GM19397 (cell line): ENCODE results near the gene ATG7.

Experiments used
- ATAC-seq: cut with Tn5 transposase; IDR thresholded peaks from one replicate; pipeline ENCODE4 v1.9.1; 2021; ENCODE audit warnings: mild to moderate bottlenecking, moderate library complexity; ENCODE audit not compliant: unreplicated experiment

ATG7 gene

DNA sequence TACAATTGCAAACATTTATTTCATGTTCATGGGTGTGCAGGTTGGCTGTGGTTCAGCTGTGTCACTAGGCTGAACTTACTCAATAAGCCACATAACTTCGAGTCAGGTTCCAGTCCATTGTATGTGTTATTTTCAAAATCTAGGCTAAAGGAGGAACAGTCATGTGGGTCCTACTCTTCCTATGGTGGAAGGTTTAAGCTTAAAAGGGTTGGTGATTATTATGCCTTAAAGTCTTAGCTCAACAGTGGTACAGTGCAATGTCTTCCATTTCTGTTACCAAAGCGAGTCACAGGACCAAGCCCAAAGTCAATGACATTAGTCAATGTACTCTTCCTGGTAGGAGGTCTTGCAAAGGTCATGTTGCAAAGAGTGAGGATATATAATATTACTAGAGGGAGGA is 78.2 kb downstream of the ATG7 start:
- ATAC-seq = no peak

DNA sequence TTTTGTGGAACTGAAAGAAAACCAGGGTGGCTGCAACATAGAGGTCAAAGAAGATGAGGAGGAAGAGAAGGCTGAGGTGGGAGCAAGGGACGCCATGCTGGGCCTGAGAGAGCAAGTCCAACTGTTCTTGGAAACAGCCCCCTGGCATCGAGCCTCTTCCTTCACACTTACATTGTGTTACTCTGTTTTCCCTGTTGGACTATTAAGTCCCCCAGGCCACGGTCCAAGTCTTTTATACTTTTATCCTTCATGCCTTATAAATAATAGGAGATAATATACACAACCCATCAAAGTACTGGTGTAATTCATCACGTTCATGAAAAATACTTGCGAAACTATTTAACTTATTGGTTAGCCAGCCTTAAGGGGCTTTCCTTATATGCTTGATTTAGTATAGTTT is 79.3 kb downstream of the ATG7 start:
- ATAC-seq = no peak

DNA sequence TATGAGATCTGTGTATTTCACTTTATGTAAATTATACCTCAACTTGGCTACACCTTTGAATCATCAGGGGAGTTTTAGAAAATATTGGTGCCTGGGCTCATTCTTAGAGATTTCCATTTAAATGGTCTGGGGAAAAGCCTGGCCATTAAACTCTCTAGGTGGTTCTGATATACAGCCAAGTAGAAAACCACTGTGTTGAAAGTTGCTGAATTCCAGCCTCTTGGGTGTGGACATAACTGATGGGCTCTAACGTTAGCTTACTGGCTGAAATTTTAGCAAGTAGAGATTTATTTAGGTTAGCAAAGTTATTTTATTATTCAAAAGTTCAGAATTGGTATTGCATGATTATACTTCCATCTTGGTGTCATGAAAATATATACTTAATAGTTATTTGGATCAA is 84.1 kb downstream of the ATG7 start:
- no peak for ATAC-seq

DNA sequence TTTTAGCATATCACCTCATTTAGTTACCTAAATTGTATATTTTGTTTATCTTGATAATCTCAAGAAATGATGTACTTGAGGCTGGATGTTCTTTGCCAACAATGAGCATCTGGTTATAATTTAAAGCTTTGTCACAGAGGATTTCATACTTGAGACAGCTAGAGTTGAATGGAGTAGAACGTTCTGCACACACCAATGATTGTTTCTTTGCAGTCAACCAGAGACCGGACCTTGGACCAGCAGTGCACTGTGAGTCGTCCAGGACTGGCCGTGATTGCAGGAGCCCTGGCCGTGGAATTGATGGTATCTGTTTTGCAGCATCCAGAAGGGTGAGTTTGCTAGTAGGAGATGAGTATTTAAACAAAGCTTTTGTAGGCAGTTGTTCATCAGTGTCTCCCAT is 90.4 kb downstream of the ATG7 start:
- ATAC-seq = no peak

DNA sequence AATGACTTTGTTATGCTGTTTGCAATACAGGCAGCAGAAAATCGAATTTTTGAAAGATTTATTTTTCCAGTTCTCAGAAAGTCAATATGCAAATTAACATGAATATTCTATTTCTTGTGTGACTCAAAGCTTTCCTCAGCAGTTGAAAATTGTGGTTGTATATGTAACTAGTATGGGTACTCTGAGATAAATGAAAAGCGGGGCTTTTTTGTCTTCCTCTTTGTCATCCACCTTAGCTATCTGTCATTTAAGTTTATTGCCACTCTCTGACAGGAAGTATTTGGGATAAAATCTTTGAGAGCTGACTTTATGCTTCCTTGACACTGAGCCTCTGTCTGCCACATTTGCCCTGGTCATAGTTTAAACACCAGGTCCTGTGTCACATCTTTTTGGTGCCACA is 91.5 kb downstream of the ATG7 start:
- no peak for ATAC-seq

DNA sequence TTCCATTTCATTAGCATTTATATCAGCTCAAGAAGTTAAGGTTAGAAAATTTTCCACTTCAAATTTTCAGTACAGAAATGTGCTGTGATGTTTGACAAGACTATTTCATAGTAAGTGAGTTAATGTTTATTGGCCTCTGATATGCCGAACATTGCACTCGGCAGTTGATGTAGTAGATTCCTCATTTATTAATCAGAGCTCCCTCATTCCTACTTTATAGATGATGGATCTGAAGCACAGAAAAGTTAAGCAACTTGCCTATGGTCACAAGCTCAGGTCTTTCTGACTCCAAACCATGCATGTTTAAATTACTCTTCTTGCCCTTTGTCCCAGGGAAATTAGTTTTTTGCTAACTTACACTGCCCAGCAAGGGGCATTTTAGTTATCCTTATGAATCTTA is 92.0 kb downstream of the ATG7 start:
- ATAC-seq = no peak

DNA sequence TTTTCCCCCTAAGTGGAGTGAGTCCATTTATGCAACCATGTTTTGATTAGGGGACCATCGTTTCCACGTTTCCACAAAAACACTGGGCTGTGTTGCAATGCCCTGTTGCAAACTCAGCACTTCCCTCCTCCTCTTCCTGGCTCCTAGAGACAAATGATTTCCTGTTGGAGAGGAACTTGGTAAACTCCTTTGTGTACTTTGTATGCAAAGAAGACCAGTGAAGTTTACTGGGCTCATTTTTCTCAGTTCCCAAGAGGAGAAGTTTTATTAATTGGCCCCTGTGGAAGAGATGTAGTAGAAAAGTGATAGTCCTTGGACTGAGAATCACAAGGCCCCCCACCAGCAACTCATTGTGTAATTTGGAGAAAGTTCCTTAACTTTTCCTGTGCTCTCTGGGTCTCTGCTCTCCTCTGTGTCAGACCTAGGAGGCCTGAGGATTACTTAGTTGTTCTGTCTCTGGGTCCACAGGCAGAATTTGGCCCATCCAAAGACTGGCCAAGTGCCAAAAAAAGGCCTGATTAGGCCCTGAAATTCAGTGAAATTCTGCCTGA is 95.0 kb downstream of the ATG7 start:
- no peak for ATAC-seq

DNA sequence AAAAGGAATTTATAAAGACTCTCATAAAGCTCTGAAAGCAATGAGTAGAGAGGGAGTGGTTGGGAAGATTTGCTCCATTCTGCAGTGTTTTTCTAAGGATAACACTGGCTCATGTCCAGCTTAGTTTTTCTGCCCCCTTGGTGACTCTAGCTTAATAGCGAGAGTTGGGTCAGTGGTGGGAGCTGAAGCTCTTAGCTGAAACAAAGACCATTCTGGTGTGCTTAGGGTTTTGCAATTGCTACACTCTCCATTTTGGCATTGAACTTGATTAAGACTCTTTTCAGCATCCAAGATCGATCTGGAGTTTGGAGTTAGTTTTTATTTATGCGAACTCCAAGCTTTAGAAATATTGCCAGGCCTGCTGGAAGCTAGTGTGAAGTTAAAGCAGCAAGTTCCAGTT is 98.0 kb downstream of the ATG7 start:
- no peak for ATAC-seq

DNA sequence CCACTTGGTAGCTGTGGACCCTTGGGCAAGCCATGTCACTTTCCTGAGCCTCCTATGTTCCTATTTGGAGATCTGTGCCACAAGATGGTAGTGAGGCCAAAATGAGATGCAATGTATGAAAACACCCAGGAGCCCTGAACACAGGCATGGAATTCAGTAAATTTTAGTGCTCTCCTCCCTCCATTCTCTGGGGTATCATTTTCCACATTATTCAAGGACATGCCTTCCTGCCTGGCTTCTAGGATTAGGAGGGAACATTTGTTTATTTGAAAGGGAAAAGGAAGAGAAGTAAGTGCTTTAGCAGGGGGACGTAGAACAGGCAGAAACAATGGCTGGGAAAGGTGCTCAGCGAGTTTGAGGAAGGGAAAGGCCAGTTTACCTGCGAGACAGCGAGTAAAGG is 98.8 kb downstream of the ATG7 start:
- no peak for ATAC-seq

DNA sequence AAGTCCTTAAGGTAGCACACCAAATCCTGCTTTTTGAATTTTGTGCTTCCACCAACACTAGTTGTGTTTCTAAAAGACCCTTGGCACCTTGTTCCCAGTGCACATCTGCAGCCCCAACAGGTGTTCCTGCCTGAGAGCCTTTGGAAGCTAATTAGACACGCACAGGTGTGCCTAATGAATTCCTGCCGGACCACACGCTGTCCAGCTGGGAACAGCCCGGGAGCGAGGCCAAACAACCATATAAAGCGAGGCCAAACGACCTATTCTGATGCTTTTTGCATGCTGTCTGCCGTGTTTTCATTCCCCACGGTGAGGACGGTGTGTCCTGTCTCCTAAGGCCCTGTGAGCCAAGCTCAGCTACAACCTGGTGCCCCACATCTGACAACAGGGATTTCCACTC is 99.5 kb downstream of the ATG7 start:
- no peak for ATAC-seq

DNA sequence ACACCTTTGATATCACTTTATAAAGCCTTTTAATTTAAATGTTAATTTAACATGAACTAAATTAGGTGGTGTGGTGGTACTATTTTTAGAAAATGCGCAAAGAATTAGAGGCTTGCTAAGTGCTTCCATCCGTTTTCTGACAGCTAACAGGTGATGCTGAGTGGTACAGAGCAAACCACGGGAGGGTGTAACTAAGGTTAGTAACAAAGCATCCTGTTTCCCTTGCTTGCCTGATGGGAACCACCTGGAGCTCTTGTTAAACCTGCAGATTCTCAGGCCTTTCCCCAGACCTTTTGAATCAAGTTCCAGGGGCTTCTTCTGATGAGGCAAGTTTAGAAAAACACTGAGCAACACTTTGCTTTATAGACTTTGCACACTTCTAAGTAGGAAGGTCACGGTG is 101.0 kb downstream of the ATG7 start:
- ATAC-seq = no peak

DNA sequence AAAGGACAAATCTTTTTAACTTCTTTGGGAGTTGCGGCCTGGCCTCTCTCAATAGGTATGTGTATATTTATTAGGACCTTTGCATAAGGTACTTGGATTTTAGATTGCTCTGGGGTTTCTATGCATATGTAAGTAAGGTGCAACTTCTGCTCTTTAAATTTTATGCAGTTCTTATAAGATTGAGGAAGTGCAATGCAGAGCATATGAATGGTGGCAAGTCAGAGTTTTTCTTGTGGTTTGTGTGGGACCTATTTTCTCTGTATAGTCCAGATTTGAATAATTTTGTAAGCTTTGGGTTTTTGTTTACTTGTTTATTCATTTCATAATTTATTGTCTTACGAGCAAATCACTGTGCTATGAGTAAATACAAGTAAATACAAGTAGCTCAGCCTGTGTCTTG is 101.5 kb downstream of the ATG7 start:
- ATAC-seq = no peak

DNA sequence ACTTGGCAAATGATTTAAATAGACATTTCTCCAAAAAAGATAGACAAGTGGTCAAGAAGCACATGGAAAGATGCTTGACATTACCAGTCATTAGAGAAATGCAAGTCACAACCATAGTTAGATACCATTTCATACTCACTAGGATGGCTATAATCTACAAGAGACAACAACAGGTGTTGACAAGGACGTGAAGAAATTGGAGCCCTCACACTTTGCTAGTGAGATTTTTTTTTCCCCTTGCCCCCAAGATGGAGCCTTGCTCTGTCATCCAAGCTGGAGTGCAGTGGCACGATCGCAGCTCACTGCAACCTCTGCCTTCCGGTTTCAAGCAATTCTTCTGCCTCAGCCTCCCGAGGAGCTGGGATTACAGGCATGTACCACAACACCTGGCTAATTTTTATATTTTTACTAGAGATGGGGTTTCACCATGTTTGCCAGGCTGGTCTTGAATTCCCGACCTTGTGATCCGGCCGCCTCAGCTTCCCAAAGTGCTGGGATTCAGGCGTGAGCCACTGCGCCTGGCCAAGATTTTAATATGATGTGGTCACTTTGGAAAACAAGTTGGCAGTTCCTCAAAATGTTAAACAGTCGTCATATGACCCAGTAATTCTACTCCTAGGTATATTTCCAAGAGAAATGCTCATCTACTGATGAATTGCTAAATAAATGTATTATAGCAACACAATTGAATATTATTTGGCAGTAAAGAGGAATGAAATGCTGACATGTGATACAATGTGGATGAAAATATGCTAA is 103.3 kb downstream of the ATG7 start:
- ATAC-seq = no peak

DNA sequence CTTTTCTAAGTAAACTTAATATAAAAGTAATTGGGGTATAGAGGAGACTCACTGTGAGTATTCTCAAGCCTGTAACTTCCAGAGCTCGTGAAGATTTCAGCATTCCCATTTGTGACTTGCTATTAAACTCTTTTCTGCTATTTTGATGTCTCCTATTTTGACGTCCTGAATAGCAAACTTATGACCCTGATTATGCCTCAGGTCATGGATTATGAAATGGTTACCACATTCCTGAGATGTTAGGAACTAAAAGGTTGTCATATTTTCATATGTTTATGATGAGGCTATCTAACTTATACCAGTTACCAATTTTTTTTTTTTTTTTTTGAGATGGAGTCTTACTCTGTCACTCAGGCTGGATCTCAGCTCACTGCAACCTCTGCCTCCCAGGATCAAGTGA is 105.5 kb downstream of the ATG7 start:
- ATAC-seq = no peak

DNA sequence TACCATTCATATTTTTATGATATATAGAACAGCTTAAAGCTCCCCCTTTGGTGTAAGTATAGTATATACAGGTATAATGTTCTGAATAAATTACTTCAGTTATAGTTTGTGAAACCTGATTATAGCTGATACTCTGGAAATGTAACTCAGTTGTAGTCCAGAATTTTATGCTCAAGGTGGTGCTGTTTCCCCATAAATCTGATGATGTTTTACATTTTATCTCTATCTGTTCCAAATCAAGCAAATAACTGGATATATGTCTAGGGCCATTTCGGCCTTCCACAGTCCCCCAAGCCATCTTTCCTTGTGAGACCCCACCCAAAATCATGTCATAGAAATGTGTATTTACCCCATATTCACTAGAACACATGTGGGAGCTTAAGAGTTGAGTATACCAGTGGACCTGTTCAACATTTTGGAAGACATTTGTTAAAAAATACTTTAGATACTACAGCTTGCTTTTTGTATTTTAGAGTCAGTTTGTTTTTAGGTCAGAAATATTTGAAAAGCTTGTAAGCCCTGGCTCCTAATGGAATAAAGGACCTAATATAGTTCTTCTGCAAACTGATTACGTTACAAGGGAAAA is 107.1 kb downstream of the ATG7 start:
- ATAC-seq = no peak

DNA sequence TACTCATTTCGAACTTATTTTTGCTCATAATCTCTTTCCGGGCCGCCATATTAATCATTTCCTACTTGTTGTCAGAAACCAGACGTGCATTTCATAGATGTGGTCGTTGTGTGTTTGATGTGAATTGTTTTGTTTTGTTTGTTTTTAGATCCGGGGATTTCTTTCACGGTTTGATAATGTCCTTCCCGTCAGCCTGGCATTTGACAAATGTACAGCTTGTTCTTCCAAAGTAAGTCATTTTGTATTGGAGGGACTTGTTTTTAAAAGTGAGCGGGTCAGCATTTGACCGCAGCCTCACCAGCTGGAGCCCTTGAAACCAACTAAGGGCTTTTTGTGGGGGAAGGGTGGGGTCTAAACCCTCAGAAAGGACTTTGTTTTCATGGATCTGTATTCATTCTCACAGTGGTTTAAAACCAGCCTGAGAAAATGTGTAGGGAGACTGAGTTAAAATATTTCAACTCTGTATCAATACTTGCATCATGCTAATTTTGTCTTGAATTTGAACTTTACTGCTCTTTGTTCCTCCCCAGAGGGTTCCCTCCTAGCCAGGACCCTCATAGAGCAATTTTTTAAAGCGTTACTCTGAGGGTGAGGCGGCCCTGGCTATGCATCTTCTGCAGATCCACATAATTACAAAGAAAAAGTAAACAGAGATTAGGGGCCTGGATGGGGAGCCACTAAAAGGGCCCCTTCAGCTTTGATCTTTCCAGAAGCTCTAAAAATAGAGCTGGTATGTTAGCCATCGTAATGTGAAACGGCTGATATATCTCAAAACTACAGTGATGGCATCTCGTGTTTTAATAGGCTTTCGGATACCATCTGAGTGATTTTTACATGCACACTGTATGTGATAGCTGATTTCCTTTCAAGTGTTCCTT is 107.9 kb downstream of the ATG7 start:
- ATAC-seq = no peak

DNA sequence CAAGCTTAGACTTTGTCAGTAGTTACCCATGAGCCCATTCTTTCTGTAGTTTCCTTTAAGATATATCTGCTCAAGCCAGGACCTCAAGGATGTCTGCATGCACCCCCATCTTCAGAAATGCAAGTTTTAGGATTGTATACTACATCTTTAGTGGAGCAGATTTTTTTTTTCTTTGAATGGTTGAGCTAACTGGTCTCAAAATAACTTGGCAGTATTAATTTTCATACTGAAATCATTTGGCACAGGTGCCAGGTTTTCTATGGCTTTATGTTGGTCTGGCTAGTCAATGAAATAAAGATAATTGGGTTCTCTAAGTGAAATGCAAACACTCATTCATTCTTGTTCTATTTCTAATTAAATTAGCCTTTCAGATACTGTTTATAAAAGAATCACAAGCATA is 108.9 kb downstream of the ATG7 start:
- no peak for ATAC-seq

DNA sequence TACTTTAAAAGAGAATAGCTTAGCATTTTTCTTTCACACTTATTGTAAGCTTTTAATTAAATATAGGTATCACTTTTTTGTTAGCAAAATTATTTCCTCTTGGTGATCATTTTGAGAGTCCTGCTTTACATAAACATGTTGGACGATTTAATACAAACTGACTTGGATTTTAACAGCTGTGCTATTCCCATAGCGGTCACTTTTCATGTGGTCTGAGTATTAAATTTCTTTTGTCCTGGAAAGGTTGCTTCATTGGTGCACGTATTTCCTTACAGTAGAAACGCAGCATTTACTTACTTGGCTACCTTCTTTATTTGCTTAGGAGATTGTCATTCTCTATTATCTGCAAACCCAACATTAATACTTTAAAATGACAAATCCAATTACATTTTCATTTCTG is 109.4 kb downstream of the ATG7 start:
- ATAC-seq = no peak

DNA sequence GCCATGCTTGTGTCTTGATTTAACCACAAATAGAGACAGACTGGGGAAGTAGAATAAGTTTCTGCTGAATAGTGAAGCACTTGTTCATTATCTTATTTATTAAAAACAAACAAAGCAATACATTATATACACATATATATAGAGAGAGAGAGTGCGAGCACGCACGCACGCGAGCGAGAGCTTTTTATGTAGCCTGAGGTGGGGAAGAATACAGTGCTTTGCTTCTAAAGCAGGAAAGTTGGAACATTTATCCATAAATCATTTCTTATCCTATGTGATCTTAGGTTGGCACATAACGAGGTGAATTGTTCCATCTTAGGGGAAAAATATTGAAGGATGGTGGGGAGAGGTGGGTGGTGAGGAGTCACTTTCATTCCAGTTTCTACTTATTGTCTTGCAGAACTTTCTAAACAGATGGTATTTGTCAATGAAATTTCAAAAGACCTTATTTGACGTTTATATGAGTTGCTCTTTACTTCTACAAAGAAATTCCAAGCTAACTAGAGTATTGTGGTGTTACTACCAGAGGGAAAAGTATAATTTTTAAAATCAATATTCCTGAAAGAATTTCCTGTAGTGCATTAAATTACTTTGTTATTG is 110.0 kb downstream of the ATG7 start:
- ATAC-seq = no peak

DNA sequence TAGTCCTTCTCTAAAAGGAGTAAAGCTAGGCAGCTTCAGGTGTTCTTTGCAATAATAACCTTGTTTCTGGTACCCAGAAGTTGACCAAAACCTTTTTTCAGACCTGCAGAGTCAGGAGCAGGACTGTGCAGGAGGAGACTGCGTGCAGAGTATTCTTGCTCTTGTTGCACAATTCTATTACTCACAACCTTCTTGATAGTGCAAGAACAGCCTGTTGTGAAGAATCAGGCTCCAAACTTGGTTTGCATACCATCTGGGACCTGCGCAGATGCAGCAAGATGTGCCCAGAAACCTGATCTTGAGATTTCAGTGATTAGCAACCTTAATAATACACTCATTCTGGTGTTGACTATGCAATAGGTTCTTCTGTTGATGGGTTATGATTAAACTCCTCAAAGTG is 111.9 kb downstream of the ATG7 start:
- no peak for ATAC-seq

DNA sequence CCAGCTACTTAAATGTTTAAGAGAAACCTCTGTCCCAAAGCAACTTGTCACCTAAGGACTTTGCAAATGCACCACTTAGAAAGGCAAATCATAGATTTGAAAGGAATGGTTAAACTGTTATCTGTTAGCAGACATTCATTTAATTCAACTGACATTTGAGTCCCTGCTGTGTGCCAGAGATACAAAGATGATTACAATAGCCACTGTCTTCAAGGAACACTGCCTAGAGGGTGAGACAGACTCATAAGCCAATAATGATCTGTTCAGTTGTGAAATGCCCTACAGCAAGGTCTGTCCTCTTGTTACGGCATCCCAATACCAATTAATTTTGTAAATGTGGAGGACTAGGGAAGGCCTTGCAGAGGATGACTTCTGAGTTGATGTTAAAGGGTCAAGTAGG is 113.1 kb downstream of the ATG7 start:
- ATAC-seq = no peak
